GM21367 (cell line): ENCODE data around the gene CKM.

Experiments
- ATAC-seq: cut with Tn5 transposase; IDR thresholded peaks from one replicate; pipeline ENCODE4 v1.9.1; 2021; ENCODE audit not compliant: unreplicated experiment

The CKM gene

GRCh38 chr19:45322744-45323281, at the start of gene CKM:
Gene CKM, minus strand, starts transcription at chr19:45322875. Its CDS starts 3,162 bp downstream, at chr19:45319713.
- no peak for ATAC-seq

- ATAC-seq: peak; percentile 78
These were observed 47.9 kb upstream of the CKM start, which contains the start of gene ERCC2 for GRCh38 chr19:45370410-45371204. Gene ERCC2, minus strand, starts transcription at chr19:45370573. Its CDS starts 33 bp downstream, at chr19:45370540.

- no peak for ATAC-seq
These were observed 46.2 kb upstream of the CKM start for GRCh38 chr19:45368737-45369340.

- ATAC-seq: no peak
These were observed 45.5 kb upstream of the CKM start for GRCh38 chr19:45368127-45368526.

- ATAC-seq: no peak
These were observed 42.0 kb upstream of the CKM start for GRCh38 chr19:45364696-45365095.

GRCh38 chr19:45363861-45364459, 41.3 kb upstream of the CKM start:
- no peak for ATAC-seq

GRCh38 chr19:45362291-45362690, 39.6 kb upstream of the CKM start:
- ATAC-seq: no peak

- no peak for ATAC-seq
These were observed 38.9 kb upstream of the CKM start for GRCh38 chr19:45361608-45362007.

GRCh38 chr19:45358213-45358792, 35.6 kb upstream of the CKM start:
- ATAC-seq: no peak

GRCh38 chr19:45357445-45357783, 34.7 kb upstream of the CKM start:
- no peak for ATAC-seq

GRCh38 chr19:45356760-45357444, 34.2 kb upstream of the CKM start:
- no peak for ATAC-seq

GRCh38 chr19:45355910-45356309, 33.2 kb upstream of the CKM start:
- ATAC-seq: no peak

- ATAC-seq: no peak
These were observed 32.7 kb upstream of the CKM start for GRCh38 chr19:45355402-45355801.

- no peak for ATAC-seq
These were observed 31.7 kb upstream of the CKM start for GRCh38 chr19:45354241-45354842.

GRCh38 chr19:45352914-45353796, 30.5 kb upstream of the CKM start:
- no peak for ATAC-seq

GRCh38 chr19:45352471-45352870, 29.8 kb upstream of the CKM start:
- ATAC-seq: no peak

- no peak for ATAC-seq
These were observed 29.4 kb upstream of the CKM start for GRCh38 chr19:45352062-45352461.

- ATAC-seq: no peak
These were observed 28.8 kb upstream of the CKM start for GRCh38 chr19:45351401-45351952.

GRCh38 chr19:45350477-45351058, 27.9 kb upstream of the CKM start:
- ATAC-seq: no peak
